ENCODE results near the gene TMEM86B. TPM values are rescaled to one million over a fixed set of nuclear protein-coding genes. Genes with fewer than 3 reads are reported as not detected.

The TMEM86B gene
- total and polyA plus RNA-seq, 2 donors (not counting 1 experiment from before 2014, with no cell fraction given), result 0.34 to 1.3 TPM

DNA sequence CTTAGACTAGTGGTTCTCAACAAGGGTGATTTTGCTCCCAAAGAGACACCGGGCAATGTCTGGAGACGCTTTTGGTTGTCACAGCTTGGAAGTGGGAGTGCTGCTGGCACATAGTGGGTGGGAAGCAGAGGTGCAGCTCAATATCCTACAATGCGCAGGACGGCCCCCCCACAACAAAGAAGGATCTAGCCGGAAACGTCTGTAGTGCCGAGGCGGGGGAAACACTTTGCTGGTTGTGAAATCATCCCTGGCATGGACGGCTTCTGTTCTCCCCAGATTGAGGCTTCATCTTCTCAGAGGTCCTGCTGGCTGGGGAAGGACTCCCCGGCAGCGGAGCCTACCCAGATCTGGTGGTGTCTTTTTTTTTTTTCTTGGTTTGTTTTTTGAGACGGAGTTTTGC lies 35.1 kb downstream of the TMEM86B start:
- TF ChIP-seq, protein P1, sequence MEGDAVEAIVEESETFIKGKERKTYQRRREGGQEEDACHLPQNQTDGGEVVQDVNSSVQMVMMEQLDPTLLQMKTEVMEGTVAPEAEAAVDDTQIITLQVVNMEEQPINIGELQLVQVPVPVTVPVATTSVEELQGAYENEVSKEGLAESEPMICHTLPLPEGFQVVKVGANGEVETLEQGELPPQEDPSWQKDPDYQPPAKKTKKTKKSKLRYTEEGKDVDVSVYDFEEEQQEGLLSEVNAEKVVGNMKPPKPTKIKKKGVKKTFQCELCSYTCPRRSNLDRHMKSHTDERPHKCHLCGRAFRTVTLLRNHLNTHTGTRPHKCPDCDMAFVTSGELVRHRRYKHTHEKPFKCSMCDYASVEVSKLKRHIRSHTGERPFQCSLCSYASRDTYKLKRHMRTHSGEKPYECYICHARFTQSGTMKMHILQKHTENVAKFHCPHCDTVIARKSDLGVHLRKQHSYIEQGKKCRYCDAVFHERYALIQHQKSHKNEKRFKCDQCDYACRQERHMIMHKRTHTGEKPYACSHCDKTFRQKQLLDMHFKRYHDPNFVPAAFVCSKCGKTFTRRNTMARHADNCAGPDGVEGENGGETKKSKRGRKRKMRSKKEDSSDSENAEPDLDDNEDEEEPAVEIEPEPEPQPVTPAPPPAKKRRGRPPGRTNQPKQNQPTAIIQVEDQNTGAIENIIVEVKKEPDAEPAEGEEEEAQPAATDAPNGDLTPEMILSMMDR (conservative IDR thresholded peaks at IDR 0.05 in 1 of 2, IDR thresholded peaks at IDR 0.05 in 1 of 2; ENCODE audit: low read depth in 1 of 2, low read length in 2 of 2), result no peak
- no peak for TF ChIP-seq EZH2 (IDR thresholded peaks at IDR 0.05; ENCODE audit: low read length, missing control alignments)
- no peaks in the 10 kb centered on the region for H4K20me1 ChIP-seq (ENCODE audit: control insufficient read depth, extremely low read depth, insufficient read depth, low read length)
- no peak overlapping the region for H3K9ac ChIP-seq (ENCODE audit: insufficient read depth, low read length)
- H3K4me3 ChIP-seq (replicated peaks in 1 of 4; ENCODE audit: control extremely low read depth in 1 of 4, insufficient read depth in 1 of 4, low read depth in 3 of 4, low read length in 4 of 4), result no peak overlapping the region
- no peak overlapping the region for H3K27ac ChIP-seq (ENCODE audit: insufficient read depth, low read length)
- no peaks in the 10 kb centered on the region for H3K36me3 ChIP-seq (ENCODE audit: control insufficient read depth, insufficient read depth, low read length)
- H3K79me2 ChIP-seq (ENCODE audit: control insufficient read depth, insufficient read depth, low read length), result no peaks in the 10 kb centered on the region
- DNase-seq (ENCODE audit: low read depth in 2 of 2), result no peak
- H3K27me3 ChIP-seq (ENCODE audit: control insufficient read depth, insufficient read depth, low read length), result no peaks in the 10 kb centered on the region
- no peak overlapping the region for H2AFZ ChIP-seq (ENCODE audit: low read length)
- no peaks in the 10 kb centered on the region for H3K9me3 ChIP-seq (ENCODE audit: control insufficient read depth, insufficient read depth, low read depth, low read length)
- no peak overlapping the region for H3K4me2 ChIP-seq (ENCODE audit: extremely low read depth, insufficient read depth, low read length)
- H3K4me1 ChIP-seq (ENCODE audit: control insufficient read depth, extremely low read depth, insufficient read depth, low read length), result no peaks in the 10 kb centered on the region

DNA sequence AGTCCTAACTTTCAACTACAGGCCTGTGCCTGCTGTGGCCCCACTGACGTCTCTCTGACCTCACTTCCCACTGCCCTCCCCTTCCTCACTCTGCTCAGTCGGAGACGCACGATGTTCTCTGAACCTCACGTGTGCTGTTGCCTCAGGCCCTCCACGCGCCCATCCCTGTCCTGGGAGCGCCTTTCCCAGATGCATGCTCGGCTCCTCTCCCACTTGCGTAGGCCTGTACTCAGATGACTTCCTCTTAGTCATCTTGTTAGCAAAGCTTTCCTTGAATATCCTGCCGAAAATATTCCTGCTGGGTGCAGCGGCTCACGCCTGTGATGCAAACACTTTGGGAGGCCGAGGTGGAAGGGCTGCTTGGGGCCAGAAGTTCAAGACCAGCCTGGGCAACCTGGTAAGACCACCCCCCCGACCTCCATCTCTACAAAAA lies 39.1 kb downstream of the TMEM86B start:
- TF ChIP-seq, protein P1 (conservative IDR thresholded peaks at IDR 0.05 in 1 of 2, IDR thresholded peaks at IDR 0.05 in 1 of 2; ENCODE audit: low read depth in 1 of 2, low read length in 2 of 2), result no peak
- no peak for TF ChIP-seq EZH2 (IDR thresholded peaks at IDR 0.05; ENCODE audit: low read length, missing control alignments)
- Histone ChIP-seq H3K9ac (ENCODE audit: insufficient read depth, low read length) (no peak overlapping the region), H3K36me3 (ENCODE audit: control insufficient read depth, insufficient read depth, low read length) (no peaks in the 10 kb centered on the region), H3K27me3 (ENCODE audit: control insufficient read depth, insufficient read depth, low read length) (no peaks in the 10 kb centered on the region), H3K4me1 (ENCODE audit: control insufficient read depth, extremely low read depth, insufficient read depth, low read length) (no peaks in the 10 kb centered on the region), H3K4me2 (ENCODE audit: extremely low read depth, insufficient read depth, low read length) (no peak overlapping the region), H3K27ac (ENCODE audit: insufficient read depth, low read length) (no peak overlapping the region), H3K4me3 (replicated peaks in 1 of 4; ENCODE audit: control extremely low read depth in 1 of 4, insufficient read depth in 1 of 4, low read depth in 3 of 4, low read length in 4 of 4) (no peak overlapping the region), H2AFZ (ENCODE audit: low read length) (no peak overlapping the region), H4K20me1 (ENCODE audit: control insufficient read depth, extremely low read depth, insufficient read depth, low read length) (no peaks in the 10 kb centered on the region), H3K9me3 (ENCODE audit: control insufficient read depth, insufficient read depth, low read depth, low read length) (no peaks in the 10 kb centered on the region), H3K79me2 (ENCODE audit: control insufficient read depth, insufficient read depth, low read length) (no peaks in the 10 kb centered on the region)
- peak; percentile 96 for DNase-seq (ENCODE audit: low read depth in 2 of 2)

DNA sequence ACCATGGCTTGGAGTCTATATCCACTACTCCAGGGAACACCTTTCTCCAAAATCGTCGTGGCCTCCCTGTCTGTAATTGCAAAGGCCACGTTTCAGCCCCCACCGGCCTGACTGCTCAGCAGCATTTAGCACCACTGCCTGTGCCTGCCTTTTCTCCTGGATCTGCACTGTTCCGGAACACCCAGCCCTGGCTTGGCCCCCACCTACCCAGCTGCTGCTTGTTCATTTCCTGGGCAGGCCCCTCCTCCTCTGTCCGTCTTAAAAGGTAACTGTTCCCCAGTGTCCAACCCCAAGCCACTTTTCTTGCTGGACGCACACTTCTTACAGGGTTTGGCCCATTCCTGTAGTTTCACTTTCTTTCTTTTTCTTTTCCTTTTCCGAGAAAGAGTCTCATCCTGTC lies 39.9 kb downstream of the TMEM86B start:
- no peaks in the 10 kb centered on the region for H4K20me1 ChIP-seq (ENCODE audit: control insufficient read depth, extremely low read depth, insufficient read depth, low read length)
- H2AFZ ChIP-seq (ENCODE audit: low read length), result no peak overlapping the region
- H3K4me1 ChIP-seq (ENCODE audit: control insufficient read depth, extremely low read depth, insufficient read depth, low read length), result no peaks in the 10 kb centered on the region
- H3K4me2 ChIP-seq (ENCODE audit: extremely low read depth, insufficient read depth, low read length), result no peak overlapping the region
- H3K27ac ChIP-seq (ENCODE audit: insufficient read depth, low read length), result no peak overlapping the region
- no peak for DNase-seq (ENCODE audit: low read depth in 2 of 2)
- no peaks in the 10 kb centered on the region for H3K9me3 ChIP-seq (ENCODE audit: control insufficient read depth, insufficient read depth, low read depth, low read length)
- TF ChIP-seq EZH2 (IDR thresholded peaks at IDR 0.05; ENCODE audit: low read length, missing control alignments), result no peak
- no peaks in the 10 kb centered on the region for H3K79me2 ChIP-seq (ENCODE audit: control insufficient read depth, insufficient read depth, low read length)
- no peak overlapping the region for H3K9ac ChIP-seq (ENCODE audit: insufficient read depth, low read length)
- H3K27me3 ChIP-seq (ENCODE audit: control insufficient read depth, insufficient read depth, low read length), result no peaks in the 10 kb centered on the region
- H3K36me3 ChIP-seq (ENCODE audit: control insufficient read depth, insufficient read depth, low read length), result no peaks in the 10 kb centered on the region
- H3K4me3 ChIP-seq (replicated peaks in 1 of 4; ENCODE audit: control extremely low read depth in 1 of 4, insufficient read depth in 1 of 4, low read depth in 3 of 4, low read length in 4 of 4), result no peak overlapping the region

Data from fibroblast of lung (primary cell).